T-cell (primary cell): Measurements from ENCODE around the gene ITPRIPL2. TPM values are rescaled to one million over a fixed set of nuclear protein-coding genes. Genes with fewer than 3 reads are reported as not detected.

Experiments used
- ATAC-seq, 4 experiments: fragments of 200-7000 bp in 3 of 4; fragments of 150-1000 bp in 1 of 4; cut with Tn5 transposase; replicated peaks in 1 of 4; 1 replicate in 3 of 4; 2 replicates in 1 of 4; pipeline ENCODE4 v1.10.0; 2021; ENCODE audit warnings: moderate library complexity in 3 of 4, mild to moderate bottlenecking in 2 of 4, moderate number of reproducible peaks in 1 of 4
- CTCF ChIA-PET, 2 donors: fragments of 300-600 bp; sonication (Branson Sonifier 250); formaldehyde crosslinking; loops; one replicate each; lab custom pipeline; 2022; ENCODE audit warnings: antibody characterized with exemption in 2 of 2; lab: Charles Lee
- POLR2A ChIA-PET, 2 donors: fragments of 300-600 bp; sonication (Branson Sonifier 250); formaldehyde crosslinking; loops; one replicate each; lab custom pipeline; 2022; ENCODE audit warnings: antibody characterized with exemption in 2 of 2; lab: Charles Lee
- DNase-seq, 35 experiments: peaks; one replicate each; pipeline versions ENCODE4 v3.0.0 to v3.0.0-alpha.2; 2013 to 2023
- H3K27ac ChIP-seq: one replicate; pipeline ENCODE4 v1.5.1; 2013; ENCODE audit warnings: low read length
- H3K27me3 ChIP-seq, 2 experiments: replicated peaks in 1 of 2; 1 replicate in 1 of 2; 2 replicates in 1 of 2; pipeline versions ENCODE4 v1.6.1 to v1.7.0; 2013; ENCODE audit warnings: low read length in 1 of 2, mixed read lengths in 1 of 2; ENCODE audit not compliant: control insufficient read depth in 2 of 2, insufficient read depth in 2 of 2; ENCODE audit errors: extremely low read depth in 1 of 2
- H3K36me3 ChIP-seq, 2 donors: 1 replicate in 1 of 2; 2 replicates in 1 of 2; pipeline versions ENCODE4 v1.6.1 to v1.7.0; 2013; ENCODE audit warnings: low read length in 1 of 2; ENCODE audit not compliant: control insufficient read depth in 2 of 2, insufficient read depth in 1 of 2; ENCODE audit errors: extremely low read depth in 1 of 2
- H3K4me1 ChIP-seq, 2 experiments: 1 replicate in 1 of 2; 2 replicates in 1 of 2; pipeline versions ENCODE4 v1.6.1 to v1.7.0; 2013; ENCODE audit warnings: low read length in 2 of 2, mixed read lengths in 1 of 2; ENCODE audit not compliant: insufficient read depth in 2 of 2, control insufficient read depth in 1 of 2; ENCODE audit errors: extremely low read depth in 1 of 2
- H3K4me3 ChIP-seq, 2 donors: 1 replicate in 1 of 2; 2 replicates in 1 of 2; pipeline versions ENCODE4 v1.5.1 to v1.7.0; 2013; ENCODE audit warnings: mild to moderate bottlenecking in 2 of 2, low read length in 1 of 2, moderate library complexity in 1 of 2; ENCODE audit not compliant: control insufficient read depth in 1 of 2; ENCODE audit errors: extremely low read depth in 1 of 2
- H3K9me3 ChIP-seq: 2 replicates; pipeline ENCODE4 v1.7.0; 2013
- H3K27ac Mint-ChIP-seq, 2 donors: one replicate each; pipeline ENCODE4 v1.8.0; 2020 to 2021; ENCODE audit warnings: mild to moderate bottlenecking in 2 of 2, mixed read lengths in 2 of 2
- H3K27me3 Mint-ChIP-seq, 2 donors: one replicate each; pipeline ENCODE4 v1.8.0; 2021 to 2022; ENCODE audit warnings: mixed read lengths in 2 of 2
- H3K36me3 Mint-ChIP-seq: one replicate; pipeline ENCODE4 v1.8.0; 2021; ENCODE audit warnings: mixed read lengths
- H3K4me1 Mint-ChIP-seq, 3 donors: one replicate each; pipeline ENCODE4 v1.8.0; 2020 to 2022; ENCODE audit warnings: mixed read lengths in 3 of 3, mild to moderate bottlenecking in 1 of 3
- H3K4me3 Mint-ChIP-seq, 3 donors: one replicate each; pipeline ENCODE4 v1.8.0; 2020 to 2022; ENCODE audit warnings: mild to moderate bottlenecking in 3 of 3, mixed read lengths in 3 of 3, moderate library complexity in 3 of 3
- H3K9me3 Mint-ChIP-seq, 3 donors: one replicate each; pipeline ENCODE4 v1.8.0; 2020 to 2022; ENCODE audit warnings: mixed read lengths in 3 of 3
- WGBS: methylation state at CpG from one replicate; pipeline ENCODE4 v1.1.5; 2013; ENCODE audit warnings: missing lambda C conversion rate; ENCODE audit not compliant: insufficient coverage; 5-methylcytosine and 5-hydroxymethylcytosine counted together
- total RNA-seq, 35 experiments: library from RNA in 6 of 35; stranded (reverse) in 6 of 35; fragments of 120-200 nt in 1 of 35; gene quantifications; one replicate each; pipeline versions ENCODE4 v1.2.1 to v1.2.4 and lab custom pipeline; 2013 to 2026

The ITPRIPL2 gene
- total RNA-seq, 5 donors from 2014 or later (not counting 1 experiment from before 2014, with no cell fraction given) = 0.53 to 2.7 (median 1.7) TPM

DNA sequence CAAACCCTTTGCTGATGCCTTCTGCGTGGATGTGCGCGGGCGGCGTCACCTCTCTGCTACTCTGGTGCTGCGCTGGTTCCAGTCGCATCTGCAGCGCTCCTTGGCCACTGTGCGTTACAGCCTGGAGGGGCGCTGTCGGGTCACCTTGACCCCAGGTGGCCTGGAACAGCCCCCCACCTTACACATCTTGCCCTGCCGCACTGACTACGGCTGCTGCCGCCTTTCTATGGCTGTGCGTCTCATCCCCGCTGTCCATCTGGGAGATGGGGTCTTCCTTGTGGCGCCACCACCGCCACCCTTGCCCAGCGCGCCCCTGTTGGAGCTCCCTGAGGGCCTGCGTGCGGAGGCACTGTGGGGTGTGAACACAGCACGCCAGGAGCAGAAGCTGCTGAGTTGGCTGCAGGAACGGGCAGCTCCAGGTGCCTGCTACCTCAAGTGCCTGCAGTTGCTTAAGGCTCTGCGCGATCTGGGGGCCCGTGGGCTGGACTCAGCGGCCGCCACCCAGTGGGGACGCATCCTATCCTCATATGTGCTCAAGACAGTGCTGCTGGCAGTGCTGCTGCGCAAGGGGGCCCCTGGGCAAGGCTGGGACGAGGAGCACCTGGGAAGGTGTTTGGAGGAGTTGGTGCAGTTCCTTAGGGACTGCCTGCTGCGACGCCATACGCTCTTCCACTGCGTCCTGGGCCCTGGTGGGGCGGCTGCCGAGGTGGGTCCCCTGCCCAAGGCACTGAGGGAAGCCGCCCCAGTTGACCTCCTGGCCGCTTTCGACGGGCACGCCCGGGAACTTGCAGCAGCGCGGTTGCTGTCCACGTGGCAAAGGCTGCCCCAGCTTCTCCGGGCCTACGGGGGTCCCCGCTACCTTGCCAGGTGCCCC, 1.6 kb downstream of the ITPRIPL2 start:
- Histone ChIP-seq H3K4me1 (peaks cover 0 to 32% of the 10 kb centered on the region in 2 experiments), H3K4me3 (no peak overlapping the region), H3K36me3 (no peaks in the 10 kb centered on the region), H3K27me3 (peaks cover 0 to 39% of the 10 kb centered on the region in 2 experiments), H3K27ac (no peak overlapping the region), H3K9me3 (no peaks in the 10 kb centered on the region)
- Mint-ChIP-seq H3K27ac (no peak overlapping the region), H3K36me3 (no peaks in the 10 kb centered on the region), H3K4me3 (peak overlapping the region in 1 of 3 donors; percentile 45), H3K9me3 (no peaks in the 10 kb centered on the region), H3K4me1 (peaks cover 6 to 31% (median 18%) of the 10 kb centered on the region in 3 donors), H3K27me3 (peaks cover 27 to 32% of the 10 kb centered on the region in 2 donors)
- ChIA-PET POLR2A (no interaction called here), CTCF (no interaction called here)
- ATAC-seq (no peak), DNase-seq (no peak)
- 93% methylated on average over 34 of the region's 50 CpGs for WGBS

DNA sequence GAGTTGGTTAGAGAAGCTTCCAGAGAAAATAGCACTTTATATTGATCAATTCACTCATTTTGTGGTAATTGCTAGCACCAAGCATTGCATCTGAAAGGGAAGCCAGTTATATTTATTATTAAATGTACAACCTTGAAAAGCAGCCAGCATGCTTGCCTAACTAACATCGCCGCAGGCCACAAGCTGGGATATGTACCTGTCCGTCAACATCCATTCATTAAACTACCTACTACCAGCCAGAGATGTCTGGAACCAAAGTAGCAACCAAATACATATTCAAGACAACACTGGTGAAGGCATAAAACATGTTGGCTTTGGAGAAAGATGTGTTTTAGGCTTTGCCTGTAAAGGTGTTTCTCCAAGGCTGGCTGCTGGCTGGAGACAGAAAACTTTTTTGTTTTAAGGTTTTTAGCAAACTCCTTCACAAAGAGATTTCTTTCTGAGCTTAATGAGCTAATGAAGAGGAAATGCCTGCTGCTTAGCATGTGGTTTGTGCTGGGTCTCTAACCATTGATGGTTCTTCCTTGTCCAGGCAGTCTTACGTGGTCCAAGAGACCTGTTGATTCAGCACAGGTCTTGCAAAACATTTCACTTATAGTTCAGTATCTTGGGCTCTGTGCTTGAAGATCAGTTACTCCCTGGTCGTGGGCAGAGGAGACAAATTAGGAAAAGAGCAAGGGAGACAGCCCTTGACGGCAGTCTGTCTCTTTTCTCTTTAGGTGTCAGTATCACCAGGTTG, 3.1 kb downstream of the ITPRIPL2 start:
- Histone ChIP-seq H3K36me3 (no peaks in the 10 kb centered on the region), H3K27me3 (peaks cover 0 to 39% of the 10 kb centered on the region in 2 experiments), H3K4me3 (no peak overlapping the region), H3K27ac (peak overlapping the region; percentile 24), H3K4me1 (peaks cover 0 to 32% of the 10 kb centered on the region in 2 experiments), H3K9me3 (no peaks in the 10 kb centered on the region)
- Mint-ChIP-seq H3K27me3 (peaks cover 24 to 26% of the 10 kb centered on the region in 2 donors), H3K36me3 (no peaks in the 10 kb centered on the region), H3K27ac (peak overlapping the region; percentile 74 to 87), H3K4me1 (peaks cover 6 to 31% (median 18%) of the 10 kb centered on the region in 3 donors), H3K9me3 (no peaks in the 10 kb centered on the region), H3K4me3 (no peak overlapping the region)
- ChIA-PET CTCF (no interaction called here), POLR2A (interaction anchor here in 1 of 2 donors (0.6 kb wide), 1 partner anchor 1002 kb away, joined by 5 read pairs; no protein-coding TSS in a partner anchor)
- DNase-seq (peak in 1 of 35 experiments; percentile 5), ATAC-seq (no peak)
- 23% methylated on average over 3 of the region's 6 CpGs for WGBS

DNA sequence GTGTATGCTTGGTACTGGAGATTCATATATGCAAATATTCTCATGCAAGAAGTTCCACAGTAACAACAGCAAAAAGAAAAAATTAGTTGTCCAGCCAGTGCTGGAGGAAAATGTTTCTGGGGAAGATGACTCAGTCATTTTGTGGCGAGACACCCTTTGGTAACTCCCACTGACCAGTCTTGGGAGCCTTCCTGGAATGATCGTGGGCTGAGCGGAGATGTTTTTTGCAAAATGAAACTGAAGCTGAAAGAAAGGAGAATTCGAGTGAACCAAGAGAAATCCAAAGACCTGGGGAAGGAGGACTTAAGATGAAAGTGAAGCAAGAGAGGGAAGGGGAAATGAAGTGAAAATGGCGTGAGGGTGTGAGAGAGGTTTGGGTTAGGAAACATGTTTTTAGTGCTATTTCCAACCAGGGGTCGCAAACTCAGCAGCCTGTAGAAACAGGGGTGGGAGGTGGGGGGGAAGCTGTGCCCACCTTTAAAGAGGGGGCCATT, 5.2 kb downstream of the ITPRIPL2 start:
- WGBS = 12% methylated on average over 6 of the region's 6 CpGs
- CTCF ChIA-PET = interaction anchor here in 1 of 2 donors (0.6 kb wide), 1 partner anchor 1636 kb away, joined by 3 read pairs; no protein-coding TSS in a partner anchor
- Histone ChIP-seq H3K4me3 (peak overlapping the region in 1 of 2 donors; percentile 18), H3K36me3 (no peaks in the 10 kb centered on the region), H3K4me1 (peaks cover 0 to 26% of the 10 kb centered on the region in 2 experiments), H3K27me3 (peaks cover 0 to 23% of the 10 kb centered on the region in 2 experiments), H3K9me3 (no peaks in the 10 kb centered on the region), H3K27ac (peak overlapping the region; percentile 31)
- peak overlapping the region; percentile 11 to 69 (median 49) for H3K4me3 Mint-ChIP-seq
- ATAC-seq (no peak), DNase-seq (peak in 1 of 35 experiments; percentile 12)
- peaks cover 12 to 14% of the 10 kb centered on the region in 2 donors for H3K27me3 Mint-ChIP-seq
- H3K27ac Mint-ChIP-seq = peak overlapping the region; percentile 37 to 89
- H3K9me3 Mint-ChIP-seq = no peaks in the 10 kb centered on the region
- H3K36me3 Mint-ChIP-seq = no peaks in the 10 kb centered on the region
- peaks cover 6 to 26% (median 16%) of the 10 kb centered on the region in 3 donors for H3K4me1 Mint-ChIP-seq
- POLR2A ChIA-PET = interaction anchor here in 1 of 2 donors (0.7 kb wide), 1 partner anchor 401 kb away, joined by 4 read pairs; no protein-coding TSS in a partner anchor

DNA sequence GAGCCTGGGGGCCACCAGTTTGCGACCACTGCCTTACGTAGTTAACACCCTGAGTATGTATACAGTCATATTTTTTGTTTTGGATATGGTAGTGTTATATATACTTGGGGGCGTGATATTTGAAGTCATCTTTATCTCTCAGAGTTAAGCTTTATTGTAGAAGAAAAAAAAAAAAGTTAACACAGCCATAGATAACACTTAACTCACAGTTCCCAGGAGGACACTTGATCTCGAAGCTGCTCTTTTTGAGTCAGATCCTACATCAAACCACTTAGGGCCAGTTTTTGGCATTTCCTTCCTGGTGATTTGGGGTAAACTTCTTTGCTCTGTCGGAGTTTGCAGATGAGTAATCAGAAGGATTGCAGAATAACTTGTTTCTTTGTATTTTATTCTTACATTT, 5.8 kb downstream of the ITPRIPL2 start:
- H3K9me3 Mint-ChIP-seq = no peaks in the 10 kb centered on the region
- H3K4me1 ChIP-seq = peaks cover 0 to 26% of the 10 kb centered on the region in 2 experiments
- H3K4me3 ChIP-seq = no peak overlapping the region
- peaks cover 12 to 14% of the 10 kb centered on the region in 2 donors for H3K27me3 Mint-ChIP-seq
- H3K27ac ChIP-seq = peak overlapping the region; percentile 31
- no CpG with 5 or more reads among the region's 5 CpGs for WGBS
- DNase-seq (no peak), ATAC-seq (no peak)
- peak overlapping the region in 1 of 2 donors; percentile 27 for H3K27ac Mint-ChIP-seq
- peaks cover 0 to 20% of the 10 kb centered on the region in 2 experiments for H3K27me3 ChIP-seq
- ChIA-PET CTCF (no interaction called here), POLR2A (interaction anchor here in 1 of 2 donors (0.7 kb wide), 1 partner anchor 400 kb away, joined by 4 read pairs; no protein-coding TSS in a partner anchor)
- H3K4me1 Mint-ChIP-seq = peaks cover 6 to 26% (median 16%) of the 10 kb centered on the region in 3 donors
- no peaks in the 10 kb centered on the region for H3K36me3 ChIP-seq
- H3K4me3 Mint-ChIP-seq = no peak overlapping the region
- H3K9me3 ChIP-seq = no peaks in the 10 kb centered on the region
- H3K36me3 Mint-ChIP-seq = no peaks in the 10 kb centered on the region

GRCh38 chr16:19123535-19124178, 9.9 kb downstream of the ITPRIPL2 start:
- Mint-ChIP-seq H3K9me3 (peaks cover 0 to 3% (median 0%) of the 10 kb centered on the region in 3 donors), H3K27ac (no peak overlapping the region), H3K27me3 (peaks cover 4 to 6% of the 10 kb centered on the region in 2 donors), H3K4me1 (peaks cover 6 to 20% (median 9%) of the 10 kb centered on the region in 3 donors), H3K4me3 (no peak overlapping the region), H3K36me3 (no peaks in the 10 kb centered on the region)
- Histone ChIP-seq H3K4me3 (no peak overlapping the region), H3K36me3 (no peaks in the 10 kb centered on the region), H3K4me1 (peaks cover 0 to 19% of the 10 kb centered on the region in 2 experiments), H3K9me3 (no peaks in the 10 kb centered on the region), H3K27me3 (peaks cover 0 to 5% of the 10 kb centered on the region in 2 experiments), H3K27ac (no peak overlapping the region)
- 67% methylated on average over 2 of the region's 6 CpGs for WGBS
- ATAC-seq (no peak), DNase-seq (no peak)
- ChIA-PET POLR2A (no interaction called here), CTCF (no interaction called here)
